Measurements from ENCODE around the gene PRKD2.

PRKD2 gene

DNA sequence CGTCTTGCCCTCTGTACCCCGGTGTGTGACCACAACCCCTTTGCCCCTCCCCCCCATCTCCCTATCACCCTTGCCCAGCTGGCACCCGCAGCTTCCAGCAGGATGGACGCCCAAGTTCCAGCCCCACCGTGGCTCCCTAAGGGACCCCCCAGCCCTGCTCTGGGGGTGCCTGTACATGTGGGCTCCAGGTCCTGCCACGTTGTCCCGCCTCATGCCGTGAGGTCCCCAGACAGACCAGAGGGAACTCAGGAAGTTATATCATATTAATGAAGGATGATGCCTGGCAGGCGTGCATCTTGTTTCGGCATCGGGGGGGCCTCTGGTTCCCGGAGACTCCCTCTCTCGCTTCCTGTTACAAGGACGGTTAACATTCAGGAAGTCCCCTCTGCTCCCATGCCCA lies 90.5 kb downstream of the PRKD2 start:
- DNase-seq (ENCODE audit: low spot score), result no peak
- TF ChIP-seq, protein P1, sequence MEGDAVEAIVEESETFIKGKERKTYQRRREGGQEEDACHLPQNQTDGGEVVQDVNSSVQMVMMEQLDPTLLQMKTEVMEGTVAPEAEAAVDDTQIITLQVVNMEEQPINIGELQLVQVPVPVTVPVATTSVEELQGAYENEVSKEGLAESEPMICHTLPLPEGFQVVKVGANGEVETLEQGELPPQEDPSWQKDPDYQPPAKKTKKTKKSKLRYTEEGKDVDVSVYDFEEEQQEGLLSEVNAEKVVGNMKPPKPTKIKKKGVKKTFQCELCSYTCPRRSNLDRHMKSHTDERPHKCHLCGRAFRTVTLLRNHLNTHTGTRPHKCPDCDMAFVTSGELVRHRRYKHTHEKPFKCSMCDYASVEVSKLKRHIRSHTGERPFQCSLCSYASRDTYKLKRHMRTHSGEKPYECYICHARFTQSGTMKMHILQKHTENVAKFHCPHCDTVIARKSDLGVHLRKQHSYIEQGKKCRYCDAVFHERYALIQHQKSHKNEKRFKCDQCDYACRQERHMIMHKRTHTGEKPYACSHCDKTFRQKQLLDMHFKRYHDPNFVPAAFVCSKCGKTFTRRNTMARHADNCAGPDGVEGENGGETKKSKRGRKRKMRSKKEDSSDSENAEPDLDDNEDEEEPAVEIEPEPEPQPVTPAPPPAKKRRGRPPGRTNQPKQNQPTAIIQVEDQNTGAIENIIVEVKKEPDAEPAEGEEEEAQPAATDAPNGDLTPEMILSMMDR (IDR thresholded peaks at IDR 0.05; ENCODE audit: extremely low read depth, missing control alignments), result no peak

DNA sequence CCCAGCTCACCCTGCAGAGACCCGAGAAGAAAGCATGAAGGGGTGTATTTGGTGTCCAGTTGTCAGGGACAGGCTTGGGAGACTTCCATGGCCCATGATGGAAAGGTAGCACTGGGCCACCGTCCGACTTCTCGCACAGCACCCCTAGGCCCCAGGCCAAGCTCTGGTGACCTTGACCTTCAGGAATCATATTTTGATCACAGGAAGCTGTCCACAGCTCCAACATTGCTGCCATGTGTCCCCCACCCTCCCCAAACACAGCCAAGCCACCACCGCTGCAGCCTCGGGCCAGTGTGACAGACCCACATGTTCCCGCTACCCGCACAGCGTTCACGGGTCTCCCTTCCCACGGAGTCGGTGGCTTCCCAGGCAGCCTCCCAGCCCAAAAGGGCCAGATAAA lies 91.2 kb downstream of the PRKD2 start:
- no peak for DNase-seq (ENCODE audit: low spot score)
- TF ChIP-seq, protein P1 (IDR thresholded peaks at IDR 0.05; ENCODE audit: extremely low read depth, missing control alignments), result no peak

DNA sequence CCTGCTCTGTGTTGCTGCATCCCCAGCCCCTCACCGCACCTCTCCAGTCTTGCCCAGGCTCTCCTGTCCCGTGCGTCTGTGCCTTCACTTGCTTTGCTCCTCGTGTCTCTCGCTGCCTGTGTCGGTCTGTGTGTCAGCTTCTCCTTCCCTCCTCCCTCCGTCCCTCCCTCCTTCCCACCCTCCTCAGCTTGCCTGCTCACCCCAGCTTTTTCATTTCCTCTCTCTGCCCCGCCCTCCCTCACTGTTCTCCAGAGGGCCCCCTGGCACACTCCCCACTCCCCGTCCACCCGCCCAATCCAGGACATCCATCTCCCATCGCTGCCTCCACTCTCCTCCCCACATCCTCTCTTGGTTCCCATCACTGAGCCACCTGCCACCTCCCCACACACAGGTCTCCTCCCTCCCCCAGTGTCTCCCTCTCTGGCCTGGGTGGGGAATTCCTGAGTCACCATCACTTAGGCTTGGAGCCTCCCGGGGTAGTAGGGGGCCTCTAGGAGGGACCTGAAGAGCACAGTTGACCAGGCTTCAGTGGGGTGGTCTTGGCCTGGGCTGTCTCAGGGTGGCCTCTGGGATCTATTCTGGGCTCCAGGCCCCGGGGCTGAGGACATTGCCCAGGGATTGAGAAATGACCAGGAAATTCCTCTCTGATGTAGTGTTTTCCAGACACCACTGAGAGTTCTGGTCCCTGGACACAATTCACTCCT lies 91.8 kb downstream of the PRKD2 start, which contains the start of gene PTGIR:
PTGIR (minus strand) TSS at position 132 of the 704 bp plus-strand sequence. CDS start 864 bp downstream, outside the sequence.
- TF ChIP-seq, protein P1 (IDR thresholded peaks at IDR 0.05; ENCODE audit: extremely low read depth, missing control alignments), result no peak

More for the DNA sequence above, 91.8 kb downstream of the PRKD2 start, which contains the start of gene PTGIR:
- DNase-seq (ENCODE audit: low spot score), result peak; percentile 59
